NAMALWA (cell line): ENCODE results near the gene EID1.
"Not testable (repeated sequence)": the region's sequence is repeated elsewhere in the genome, so short reads cannot be mapped to it uniquely, and the experiment has no call there.

Experiments
- DNase-seq: peaks from one replicate; pipeline ENCODE4 v3.0.0-alpha.2; 2015; ENCODE audit warnings: low spot score

The EID1 gene

GRCh38 chr15:48877630-48878595 is at the start of gene EID1:
TSS of gene EID1 (plus strand) at chr15:48878134. CDS start at chr15:48878177, 43 bp downstream.
- peak; percentile 97 for DNase-seq

GRCh38 chr15:48828471-48828870 is 49.5 kb upstream of the EID1 start:
- no peak for DNase-seq

- DNase-seq = no peak
Observed at GRCh38 chr15:48828906-48829305, 49.0 kb upstream of the EID1 start.

GRCh38 chr15:48832648-48833047 is 45.3 kb upstream of the EID1 start:
- DNase-seq = no peak

GRCh38 chr15:48833526-48834239 is 44.3 kb upstream of the EID1 start:
- no peak for DNase-seq

GRCh38 chr15:48834756-48835155 is 43.2 kb upstream of the EID1 start:
- no peak for DNase-seq

- DNase-seq = no peak
Observed at GRCh38 chr15:48842501-48842900, 35.4 kb upstream of the EID1 start.

GRCh38 chr15:48845123-48845522 is 32.8 kb upstream of the EID1 start:
- DNase-seq = no peak

- no peak for DNase-seq
Observed at GRCh38 chr15:48850648-48851047, 27.3 kb upstream of the EID1 start.

GRCh38 chr15:48851956-48852355 is 26.0 kb upstream of the EID1 start:
- no peak for DNase-seq

GRCh38 chr15:48854434-48854833 is 23.5 kb upstream of the EID1 start:
- not testable (repeated sequence) for DNase-seq

GRCh38 chr15:48855501-48856440 is 22.2 kb upstream of the EID1 start:
- DNase-seq = peak; percentile 16

GRCh38 chr15:48856942-48857341 is 21.0 kb upstream of the EID1 start:
- DNase-seq = no peak

GRCh38 chr15:48858401-48858800 is 19.5 kb upstream of the EID1 start:
- DNase-seq = no peak

- no peak for DNase-seq
Observed at GRCh38 chr15:48859426-48859825, 18.5 kb upstream of the EID1 start.

- DNase-seq = peak; percentile 71
Observed at GRCh38 chr15:48861813-48862431, 16.0 kb upstream of the EID1 start.

- DNase-seq = peak; percentile 23
Observed at GRCh38 chr15:48862705-48863104, 15.2 kb upstream of the EID1 start.

GRCh38 chr15:48865370-48866079 is 12.4 kb upstream of the EID1 start:
- no peak for DNase-seq

- DNase-seq = no peak
Observed at GRCh38 chr15:48866141-48866563, 11.8 kb upstream of the EID1 start.

- no peak for DNase-seq
Observed at GRCh38 chr15:48868023-48868422, 9.9 kb upstream of the EID1 start.

GRCh38 chr15:48868536-48868935 is 9.4 kb upstream of the EID1 start:
- no peak for DNase-seq
